WERI-Rb-1 (cell line): ENCODE data around the gene HLA-G.

Source experiments
- DNase-seq: peaks from one replicate; pipeline ENCODE4 v3.0.0-alpha.2; 2020
- H3K27ac ChIP-seq: fragments of 250-450 bp; sonication (Bioruptor Pico); 2 replicates; pipeline ENCODE4 v1.5.1; 2020; ENCODE audit warnings: mild to moderate bottlenecking, moderate library complexity
- H3K27me3 ChIP-seq: fragments of 250-450 bp; sonication (Bioruptor Pico); 2 replicates; pipeline ENCODE4 v1.5.1; 2021; ENCODE audit warnings: mild to moderate bottlenecking, low read depth, moderate library complexity; ENCODE audit not compliant: insufficient read depth, severe bottlenecking
- H3K36me3 ChIP-seq: fragments of 250-450 bp; sonication (Bioruptor Pico); 2 replicates; pipeline ENCODE4 v1.5.1; 2020; ENCODE audit warnings: mild to moderate bottlenecking, moderate library complexity
- H3K4me3 ChIP-seq: 2 replicates; pipeline ENCODE4 v1.5.1; 2011; ENCODE audit warnings: low read depth, mild to moderate bottlenecking, control low read depth, low read length
- H3K9me3 ChIP-seq: fragments of 250-450 bp; sonication (Bioruptor Pico); 2 replicates; pipeline ENCODE4 v1.5.1; 2021; ENCODE audit warnings: mild to moderate bottlenecking, moderate library complexity; ENCODE audit not compliant: severe bottlenecking
- TF ChIP-seq, protein P1 (sequence below): IDR thresholded peaks from 2 replicates; pipeline ENCODE4 v1.5.1; 2011; ENCODE audit warnings: low read depth, mild to moderate bottlenecking, control low read depth, inconsistent platforms, low read length

The HLA-G gene

DNA sequence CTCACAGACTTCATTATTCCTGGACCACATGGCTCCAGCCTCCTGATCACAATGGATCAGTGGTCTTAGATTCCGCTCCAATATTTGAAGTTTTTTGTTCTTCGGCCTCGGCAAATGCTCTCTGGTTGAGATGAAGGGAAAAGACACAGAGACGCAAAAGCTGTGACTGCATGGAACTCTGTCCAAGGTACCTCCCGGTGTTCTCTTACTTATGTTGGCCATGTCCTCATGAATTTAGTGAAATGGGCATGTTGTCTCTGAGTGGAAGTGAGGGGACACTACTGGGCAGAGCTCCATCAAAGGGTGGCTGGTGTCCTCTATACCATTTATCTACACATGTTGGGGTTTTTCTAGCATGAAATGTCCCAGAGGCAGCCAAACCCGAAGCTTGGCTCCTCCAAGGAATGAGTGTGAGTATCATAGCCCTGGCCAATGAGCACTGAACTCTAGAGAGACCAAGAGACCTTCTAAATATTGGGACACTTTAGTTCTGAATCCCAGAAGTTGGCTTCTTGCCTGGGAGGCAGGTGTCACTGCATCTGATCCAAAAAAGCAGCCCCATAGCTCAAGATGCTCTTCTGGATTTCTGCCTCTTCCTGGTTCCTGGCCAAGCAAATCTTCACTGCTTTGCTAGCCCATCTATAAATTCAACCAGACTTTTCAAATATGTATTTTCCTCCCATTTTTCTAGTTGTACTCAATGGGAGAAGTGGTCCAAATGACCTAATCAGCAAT is 34.1 kb downstream of the HLA-G start:
- no peak overlapping the region for H3K27ac ChIP-seq
- H3K36me3 ChIP-seq = no peaks in the 10 kb centered on the region
- DNase-seq = no peak
- peaks cover 90% of the 10 kb centered on the region for H3K27me3 ChIP-seq
- no peaks in the 10 kb centered on the region for H3K9me3 ChIP-seq
- H3K4me3 ChIP-seq = no peak overlapping the region
- TF ChIP-seq, protein P1, sequence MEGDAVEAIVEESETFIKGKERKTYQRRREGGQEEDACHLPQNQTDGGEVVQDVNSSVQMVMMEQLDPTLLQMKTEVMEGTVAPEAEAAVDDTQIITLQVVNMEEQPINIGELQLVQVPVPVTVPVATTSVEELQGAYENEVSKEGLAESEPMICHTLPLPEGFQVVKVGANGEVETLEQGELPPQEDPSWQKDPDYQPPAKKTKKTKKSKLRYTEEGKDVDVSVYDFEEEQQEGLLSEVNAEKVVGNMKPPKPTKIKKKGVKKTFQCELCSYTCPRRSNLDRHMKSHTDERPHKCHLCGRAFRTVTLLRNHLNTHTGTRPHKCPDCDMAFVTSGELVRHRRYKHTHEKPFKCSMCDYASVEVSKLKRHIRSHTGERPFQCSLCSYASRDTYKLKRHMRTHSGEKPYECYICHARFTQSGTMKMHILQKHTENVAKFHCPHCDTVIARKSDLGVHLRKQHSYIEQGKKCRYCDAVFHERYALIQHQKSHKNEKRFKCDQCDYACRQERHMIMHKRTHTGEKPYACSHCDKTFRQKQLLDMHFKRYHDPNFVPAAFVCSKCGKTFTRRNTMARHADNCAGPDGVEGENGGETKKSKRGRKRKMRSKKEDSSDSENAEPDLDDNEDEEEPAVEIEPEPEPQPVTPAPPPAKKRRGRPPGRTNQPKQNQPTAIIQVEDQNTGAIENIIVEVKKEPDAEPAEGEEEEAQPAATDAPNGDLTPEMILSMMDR = no peak

DNA sequence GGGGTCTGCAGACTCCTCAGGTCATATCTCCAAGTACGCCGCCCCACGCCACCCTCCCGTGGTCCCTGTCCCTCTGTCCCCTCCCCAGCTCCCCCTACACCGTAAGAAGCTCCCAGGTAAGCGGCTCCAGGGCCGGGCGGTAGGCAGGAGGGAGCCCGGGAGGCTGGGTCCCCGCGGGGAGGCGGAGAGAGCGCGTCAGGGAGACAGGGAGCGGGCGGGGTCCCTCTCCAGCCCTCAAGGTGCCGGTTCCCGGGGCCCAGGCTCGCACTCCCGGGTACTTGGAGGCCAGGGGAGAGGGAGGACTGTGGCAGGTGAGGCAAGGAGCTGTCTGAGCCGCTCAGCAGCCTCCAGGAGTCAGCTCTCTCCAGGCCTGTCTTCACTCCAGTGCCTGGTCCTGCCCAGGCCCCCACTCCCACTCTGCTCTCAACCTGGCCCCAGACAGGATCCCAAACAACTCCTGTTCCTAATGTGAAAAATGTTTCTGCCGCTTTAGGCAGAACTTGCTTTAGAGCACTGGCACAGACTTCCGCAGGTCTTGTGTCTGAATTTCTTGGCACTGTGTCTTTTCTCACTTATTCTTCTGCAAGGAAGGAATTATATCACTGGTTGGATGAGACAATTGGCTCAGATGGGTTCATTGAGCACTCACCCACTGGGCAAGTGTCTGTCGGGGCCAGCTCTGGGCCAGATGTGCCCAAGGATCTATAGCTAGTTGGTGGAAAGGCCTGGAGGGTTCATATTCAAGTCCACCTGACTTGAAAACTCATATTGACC is 36.6 kb downstream of the HLA-G start:
- Histone ChIP-seq H3K27me3 (peaks cover 98% of the 10 kb centered on the region), H3K36me3 (no peaks in the 10 kb centered on the region), H3K4me3 (no peak overlapping the region), H3K27ac (no peak overlapping the region), H3K9me3 (no peaks in the 10 kb centered on the region)
- TF ChIP-seq, protein P1 = no peak
- no peak for DNase-seq

DNA sequence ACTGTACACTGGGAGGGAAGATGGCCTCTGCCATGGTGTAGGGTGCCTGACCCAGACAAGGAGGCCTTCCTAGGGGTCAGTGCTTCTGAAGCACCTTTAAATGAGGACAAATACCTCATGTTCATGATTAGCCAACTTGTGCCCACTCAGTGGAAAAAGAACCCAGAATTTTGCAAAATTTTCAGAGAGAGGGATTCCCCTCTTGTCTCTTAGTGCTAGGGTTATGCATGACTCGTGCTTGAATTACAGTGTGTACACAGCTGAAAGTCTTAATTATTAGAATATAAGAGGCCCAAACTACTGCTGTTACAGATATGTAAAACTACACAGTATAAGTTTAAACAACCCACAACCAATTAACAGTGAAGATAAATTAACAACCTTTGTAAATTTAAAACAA is 38.0 kb downstream of the HLA-G start:
- Histone ChIP-seq H3K4me3 (no peak overlapping the region), H3K9me3 (no peaks in the 10 kb centered on the region), H3K27me3 (peaks cover 96% of the 10 kb centered on the region), H3K36me3 (no peaks in the 10 kb centered on the region), H3K27ac (no peak overlapping the region)
- DNase-seq = no peak
- TF ChIP-seq, protein P1 = no peak

DNA sequence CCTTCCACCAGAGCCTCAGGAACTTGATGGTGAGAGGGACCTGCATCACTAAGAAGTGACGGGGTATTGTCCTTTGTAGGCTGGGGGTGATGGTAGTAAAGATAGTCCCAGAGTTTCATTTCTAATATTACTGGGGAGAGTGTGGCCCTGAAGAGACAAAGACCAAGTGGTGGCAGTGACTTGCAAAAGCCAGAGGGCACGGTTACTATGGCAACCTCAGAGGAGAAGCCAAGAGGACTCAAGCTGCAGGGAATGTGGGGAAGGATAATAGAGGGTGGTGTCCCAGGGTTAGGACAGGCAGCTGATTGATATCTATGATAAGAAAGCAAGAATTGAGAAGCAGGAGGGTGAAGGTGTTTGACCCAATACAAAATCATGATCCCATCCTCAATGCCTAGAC is 42.5 kb downstream of the HLA-G start:
- Histone ChIP-seq H3K27me3 (peaks cover 78% of the 10 kb centered on the region), H3K4me3 (no peak overlapping the region), H3K27ac (no peak overlapping the region), H3K9me3 (peaks cover 5% of the 10 kb centered on the region), H3K36me3 (no peaks in the 10 kb centered on the region)
- TF ChIP-seq, protein P1 = no peak
- DNase-seq = no peak

DNA sequence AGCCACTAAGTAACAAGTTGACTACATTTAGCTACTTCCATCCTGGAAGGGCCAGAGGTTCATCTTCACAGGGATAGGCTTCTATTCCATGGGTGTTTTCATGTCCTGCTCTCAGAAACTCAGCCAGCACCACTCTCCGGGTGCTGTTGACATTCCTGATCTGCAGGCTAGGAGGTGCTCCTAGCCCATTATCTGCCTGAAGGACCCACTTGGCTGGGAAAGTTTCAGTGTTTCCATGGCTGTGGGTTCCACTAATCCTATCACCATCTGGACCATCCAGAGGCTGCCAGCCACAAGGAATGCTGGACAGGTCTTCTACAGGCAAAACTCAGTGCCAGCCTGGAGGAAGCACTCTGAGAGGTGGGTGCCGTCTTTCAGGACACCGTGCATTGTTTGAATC is 45.2 kb downstream of the HLA-G start:
- TF ChIP-seq, protein P1 = peak; percentile 39; the same call in 1 of the 2 replicates
- Histone ChIP-seq H3K27ac (no peak overlapping the region), H3K4me3 (no peak overlapping the region), H3K36me3 (no peaks in the 10 kb centered on the region), H3K9me3 (peaks cover 18% of the 10 kb centered on the region), H3K27me3 (peaks cover 58% of the 10 kb centered on the region)
- peak; percentile 39 for DNase-seq
